Pons (tissue), 1 donor: ENCODE measurements around the gene RASGRP1.
"Not testable (repeated sequence)": the region's sequence is repeated elsewhere in the genome, so short reads cannot be mapped to it uniquely, and the experiment has no call there.

Source experiments
- DNase-seq: peaks from one replicate; pipeline ENCODE4 v3.0.0-alpha.2; 2016; ENCODE audit warnings: low spot score

The RASGRP1 gene

DNA sequence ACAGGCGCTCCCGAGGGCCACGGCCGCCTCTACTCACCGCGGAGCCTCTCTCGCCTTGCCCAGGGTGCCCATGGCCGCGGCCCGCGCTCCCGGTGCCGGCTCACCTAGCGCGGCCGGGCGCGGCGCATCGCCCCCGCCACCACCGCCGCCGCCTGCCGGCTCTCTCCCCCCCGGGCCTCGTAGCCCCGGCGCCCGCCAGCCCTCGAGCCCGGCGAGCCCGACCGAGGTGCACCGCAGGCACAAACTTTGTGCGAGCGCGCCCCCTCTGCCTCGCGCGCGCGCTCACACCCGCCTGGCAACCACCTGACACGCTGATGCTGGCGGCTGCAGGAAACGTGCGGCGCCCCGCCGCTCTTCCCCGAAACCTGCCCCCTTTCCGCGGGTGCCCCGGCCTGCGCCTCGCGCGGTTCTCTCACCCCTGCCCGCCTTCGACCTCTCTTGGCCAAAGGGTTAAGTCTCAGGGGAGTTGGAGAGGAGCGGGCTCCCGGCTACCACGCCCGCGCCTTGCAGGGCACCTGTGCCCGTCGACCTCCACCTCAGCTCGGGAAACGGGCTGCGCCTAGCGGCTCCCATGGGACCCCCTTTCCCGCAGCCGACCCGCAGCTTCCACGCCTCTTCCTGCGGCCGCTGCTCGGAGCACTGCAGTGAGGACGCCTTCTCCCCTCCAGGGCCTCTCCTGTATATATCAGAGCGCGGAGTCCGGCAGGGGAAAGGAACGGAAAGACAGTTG is at the start of gene RASGRP1:
TSS of gene RASGRP1 (minus strand) at position 258 of the 730 bp plus-strand sequence. CDS start at position 72, 186 bp downstream.
- DNase-seq: no peak

DNA sequence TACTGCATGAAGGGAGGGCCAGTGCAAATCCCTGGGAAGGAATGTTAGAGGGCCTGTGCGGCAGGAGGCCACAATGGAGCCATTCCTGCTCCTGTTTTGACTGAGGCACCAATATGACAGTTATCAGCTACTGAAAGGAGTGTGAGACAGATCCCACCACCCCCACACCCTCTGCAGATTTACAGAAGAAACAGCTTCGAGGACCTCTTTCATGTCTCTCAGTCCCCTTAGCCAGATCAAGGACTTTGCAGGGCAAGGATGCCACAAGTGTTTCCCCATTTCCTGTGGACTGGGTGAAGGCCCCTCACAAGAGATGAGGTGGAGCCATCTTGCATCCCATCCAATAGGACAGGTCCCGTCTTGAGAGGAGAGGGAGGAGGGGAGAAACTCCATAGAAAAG is 48.5 kb upstream of the RASGRP1 start:
- DNase-seq: no peak

DNA sequence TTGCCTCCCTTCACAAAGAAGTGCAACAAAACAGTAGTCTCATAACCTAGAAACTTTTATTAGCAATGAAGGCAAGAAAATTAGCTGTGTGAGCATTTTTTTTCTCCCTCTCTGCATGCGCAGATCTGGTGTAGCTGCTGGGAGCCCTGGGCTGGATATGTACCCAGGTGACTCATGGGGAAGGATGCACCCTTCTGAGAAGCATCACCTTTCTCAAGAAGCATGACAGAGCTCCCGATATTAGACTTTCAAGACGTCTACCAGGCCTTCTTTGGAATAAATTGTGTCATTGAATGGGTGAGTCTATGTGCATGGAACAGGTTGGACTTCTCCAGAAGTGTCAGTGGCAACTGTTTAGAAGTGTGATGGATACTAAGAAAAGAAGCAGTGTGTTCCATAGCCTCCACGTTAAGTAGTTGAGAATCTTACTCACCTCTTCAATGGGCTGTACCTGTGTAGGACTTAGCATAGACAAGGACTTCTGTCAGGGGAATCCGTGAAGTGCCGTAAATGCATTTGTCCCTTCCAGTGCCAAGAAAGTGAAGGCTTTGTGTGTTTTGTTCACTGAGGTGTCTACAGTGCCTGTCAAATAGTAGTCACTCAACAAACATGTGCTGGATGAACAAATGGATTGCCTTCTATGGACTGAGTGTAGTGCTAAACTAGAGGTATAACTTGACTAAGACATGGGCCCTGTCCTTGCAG is 47.7 kb upstream of the RASGRP1 start:
- DNase-seq: no peak

DNA sequence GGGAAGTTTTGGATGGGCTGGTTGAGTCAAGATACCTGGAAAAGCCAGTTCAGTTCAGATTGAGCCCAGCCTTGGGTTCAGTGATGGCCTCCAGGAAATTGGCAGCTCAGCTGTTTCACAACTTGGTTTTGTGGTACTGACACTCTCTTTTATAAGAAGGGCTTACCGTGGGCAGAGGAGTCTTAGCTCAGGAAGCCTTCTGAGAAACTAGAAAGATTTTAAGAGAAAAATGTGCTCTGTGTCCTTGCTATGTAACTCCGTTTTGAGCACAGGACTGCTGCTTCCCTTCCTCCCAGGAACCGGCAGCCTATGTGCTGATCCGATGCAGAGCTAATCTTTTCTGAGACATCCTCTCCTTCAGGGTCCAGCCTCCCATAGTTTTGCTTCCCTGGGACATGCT is 46.6 kb upstream of the RASGRP1 start:
- no peak for DNase-seq

DNA sequence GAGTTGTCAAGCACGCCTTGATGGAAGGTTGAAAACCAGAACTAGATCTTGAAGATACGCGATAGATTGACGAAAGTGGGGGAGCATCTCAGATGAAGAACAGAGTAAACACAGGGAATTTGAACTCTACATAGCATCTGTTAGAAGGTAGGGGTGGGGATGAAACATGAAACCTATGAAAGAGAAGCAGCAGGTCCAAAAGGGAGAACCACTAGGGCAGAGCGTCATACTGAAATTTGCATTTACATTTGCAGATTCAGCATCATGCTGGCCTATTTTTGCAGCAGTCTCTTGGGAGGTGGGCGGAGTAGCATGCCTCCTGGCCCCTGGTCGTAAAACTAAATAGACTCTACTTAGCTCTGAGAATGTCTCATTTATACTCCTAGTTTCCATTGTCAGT is 46.1 kb upstream of the RASGRP1 start:
- no peak for DNase-seq

DNA sequence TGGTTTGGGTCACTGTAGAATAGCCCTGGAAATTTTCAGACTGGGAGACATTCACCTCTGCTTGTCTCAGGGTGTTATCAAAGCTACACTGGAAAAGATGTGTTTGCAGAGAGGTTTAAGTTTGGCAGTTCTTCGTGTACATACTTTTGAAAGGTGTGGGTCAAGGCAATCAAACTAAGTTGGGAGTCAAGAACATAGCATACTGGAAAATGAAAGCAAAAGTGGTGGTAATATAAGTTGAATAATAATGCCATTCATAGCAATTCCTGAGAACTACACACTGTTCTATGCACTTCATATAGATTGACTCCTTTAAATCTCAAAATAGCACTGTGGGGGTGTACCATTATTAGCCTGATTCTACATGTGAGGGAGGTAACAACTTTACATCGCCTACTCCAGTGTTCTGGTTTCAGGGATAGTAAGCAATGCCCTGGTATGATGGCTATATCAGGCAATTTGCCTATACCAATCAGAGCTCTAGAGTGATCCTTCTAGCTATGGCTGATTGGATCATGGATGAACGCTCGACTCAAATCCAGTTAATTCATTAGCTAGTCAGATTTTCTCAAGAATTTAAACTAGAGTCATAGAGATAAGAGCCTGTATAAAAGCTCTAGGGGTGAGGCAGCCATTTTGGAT is 44.6 kb upstream of the RASGRP1 start:
- no peak for DNase-seq

DNA sequence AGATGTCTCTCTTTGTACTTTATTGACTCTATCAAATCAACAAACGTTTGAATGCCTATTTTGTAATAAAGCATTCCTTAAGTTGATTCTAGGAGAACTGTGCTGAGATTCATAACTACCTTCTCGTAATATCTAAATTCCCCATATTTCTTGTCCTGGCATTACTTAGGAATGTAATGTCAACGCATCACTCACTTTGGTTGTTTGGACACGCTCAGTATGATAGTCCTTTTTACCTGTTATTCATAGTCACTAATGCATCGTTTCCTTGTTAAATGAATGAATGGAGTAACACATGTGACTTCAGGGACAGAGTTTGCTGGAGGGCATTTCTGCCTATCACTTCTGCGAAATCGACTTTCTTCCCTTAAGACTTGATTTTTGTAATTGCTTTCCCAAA is 44.1 kb upstream of the RASGRP1 start:
- no peak for DNase-seq

DNA sequence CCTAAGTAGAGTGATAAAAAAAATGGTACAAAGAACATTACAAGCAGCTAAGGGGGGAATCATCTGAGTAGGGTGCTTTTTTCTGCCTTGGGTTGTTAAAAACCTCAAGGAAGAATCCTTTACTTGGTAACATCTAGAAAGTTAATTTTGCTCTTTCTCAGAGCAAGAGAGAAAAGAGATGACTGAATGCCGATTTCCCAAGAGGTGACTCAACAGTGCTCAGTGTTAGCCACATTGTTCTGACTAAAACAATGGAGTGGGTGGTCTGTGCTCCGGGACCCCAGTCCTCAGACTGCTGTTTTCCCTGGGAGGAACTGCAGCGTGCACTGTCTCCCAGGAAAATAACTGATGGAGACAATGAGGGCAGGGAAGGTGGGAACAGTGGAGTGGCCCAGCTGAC is 41.1 kb upstream of the RASGRP1 start:
- DNase-seq: no peak

DNA sequence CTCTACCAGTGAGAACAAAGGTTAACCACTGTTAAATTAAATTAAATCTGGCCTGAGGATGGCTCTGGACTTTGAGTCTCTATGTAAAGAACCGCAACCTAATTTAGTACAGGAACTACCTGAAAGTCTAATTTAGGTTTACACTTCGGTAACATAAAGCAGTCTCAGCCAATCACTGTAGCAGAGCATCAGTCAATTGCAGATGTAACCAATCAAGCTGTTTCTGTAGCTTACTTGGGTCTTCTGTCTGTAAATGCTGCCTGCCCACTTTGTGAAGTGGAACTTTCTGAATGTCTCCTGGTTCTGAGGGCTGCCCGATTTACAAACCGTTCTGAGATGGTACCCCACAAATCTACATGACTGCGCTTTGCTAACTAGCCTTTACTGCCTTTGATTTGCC is 39.1 kb upstream of the RASGRP1 start:
- no peak for DNase-seq

DNA sequence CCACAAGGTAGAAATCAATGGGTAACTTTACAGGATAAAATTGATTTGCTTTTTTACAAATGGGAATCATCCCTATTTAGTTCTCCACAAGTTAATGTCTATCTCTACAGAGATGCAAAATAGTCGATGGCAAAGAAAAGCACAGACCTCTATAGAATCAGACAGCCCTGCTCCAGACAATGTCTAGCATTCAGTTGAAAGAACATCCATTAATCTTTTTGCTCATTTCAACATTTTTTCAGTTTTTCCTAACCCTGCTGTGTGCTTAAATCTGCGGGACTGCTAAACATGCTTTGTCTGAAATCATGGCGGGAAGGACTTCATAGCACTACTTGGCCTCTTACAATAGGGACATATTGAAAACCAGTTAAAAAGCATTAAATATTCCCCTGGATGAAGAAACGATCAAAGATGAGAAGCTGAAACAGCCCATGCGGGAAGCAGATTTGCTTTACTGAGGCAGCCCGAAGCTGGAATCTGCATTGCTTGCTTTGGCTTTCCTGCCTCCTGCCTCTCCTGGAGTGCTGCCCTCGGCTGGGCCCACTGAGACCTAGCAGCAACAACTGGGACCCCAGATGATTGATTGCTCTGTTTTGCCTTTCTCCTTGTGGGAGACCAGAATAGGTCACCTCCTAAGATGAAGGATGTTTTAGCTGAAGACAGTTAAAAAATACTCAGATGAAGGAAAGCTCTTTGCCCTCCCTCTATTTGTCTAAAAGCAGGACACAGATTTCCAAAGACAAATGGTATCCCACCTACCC is 38.5 kb upstream of the RASGRP1 start:
- no peak for DNase-seq

DNA sequence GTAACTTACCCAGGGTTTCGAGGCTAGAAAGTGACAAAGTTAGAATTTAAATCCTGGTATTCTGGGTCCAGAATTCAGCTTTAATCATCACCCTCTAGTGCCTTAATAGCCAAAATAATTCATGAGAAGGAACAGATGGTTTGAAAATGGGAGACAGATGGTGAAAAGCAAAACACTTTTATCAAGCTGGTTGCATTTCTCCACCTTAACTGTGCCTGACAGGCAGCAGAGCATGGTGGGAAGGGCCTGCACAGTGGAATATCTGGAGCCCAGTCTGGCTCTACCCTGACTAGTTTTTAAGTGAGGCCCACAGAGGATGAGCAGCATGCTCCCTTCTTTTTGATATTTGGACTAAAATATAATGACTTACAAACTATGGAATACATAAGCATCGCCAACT is 35.6 kb upstream of the RASGRP1 start:
- DNase-seq: no peak

DNA sequence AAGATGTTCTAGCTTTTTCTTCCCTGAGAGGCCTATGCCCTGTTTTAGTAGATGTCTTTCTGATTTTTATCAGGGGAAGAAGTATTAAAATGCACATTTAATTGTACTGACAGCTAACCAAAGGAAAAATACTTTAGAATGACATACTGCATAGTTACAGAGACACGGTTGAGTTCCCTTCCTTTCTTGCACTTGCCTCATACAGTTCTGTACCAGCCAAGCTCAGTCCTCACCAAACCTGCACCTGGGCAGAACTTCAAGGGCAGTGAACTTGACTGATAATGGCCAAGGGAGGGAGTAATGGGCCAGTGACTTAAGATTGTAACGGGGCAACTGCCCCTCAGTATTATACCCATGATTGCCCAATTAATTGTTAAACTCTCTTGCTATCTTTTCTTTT is 34.1 kb upstream of the RASGRP1 start:
- DNase-seq: no peak

DNA sequence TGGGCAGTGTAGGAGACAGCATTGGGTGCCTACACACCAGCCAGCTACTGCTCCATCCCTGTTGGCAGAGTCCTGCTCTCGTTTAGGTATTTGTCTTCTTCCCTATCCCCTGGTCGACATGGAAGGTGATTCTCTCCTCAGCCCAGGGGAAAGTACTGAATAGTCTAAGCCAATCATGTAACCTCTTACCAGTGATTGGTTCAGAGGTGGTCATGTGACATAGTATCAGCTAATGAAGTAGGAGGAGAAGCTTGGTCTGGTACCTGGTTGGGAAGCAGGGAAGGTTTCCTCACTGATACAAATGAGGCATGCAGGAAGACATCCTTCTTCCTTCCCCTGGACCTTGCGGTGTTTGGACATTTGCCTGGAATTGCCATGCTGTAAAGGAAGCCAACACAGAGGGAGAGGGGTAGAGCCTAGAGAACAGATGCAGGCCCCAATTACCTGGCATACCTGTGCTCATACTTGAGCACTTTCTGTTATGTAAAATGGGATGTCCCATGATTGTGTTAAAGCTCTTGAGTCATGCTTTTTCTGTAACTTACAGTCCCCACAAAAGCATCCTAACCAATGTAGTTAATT is 32.7 kb upstream of the RASGRP1 start:
- DNase-seq: no peak

DNA sequence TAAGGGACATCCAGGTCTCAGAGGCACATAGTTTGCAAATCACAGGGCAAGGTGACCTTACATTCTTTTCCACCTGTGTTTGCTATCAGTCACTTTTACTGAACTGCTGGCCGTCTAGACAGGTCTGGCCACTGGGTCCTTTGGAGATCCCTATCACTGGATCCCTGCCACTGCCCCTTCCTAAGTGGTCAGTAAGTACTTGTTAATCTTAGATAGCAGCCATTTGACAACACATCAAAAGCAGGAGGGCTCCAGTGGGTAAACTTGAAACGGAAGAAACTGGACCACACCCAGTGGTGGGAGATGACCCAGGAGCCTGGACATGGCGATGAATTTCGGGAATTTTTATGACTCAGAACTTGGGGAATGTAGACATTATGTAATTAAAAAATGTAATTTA is 28.9 kb upstream of the RASGRP1 start:
- no peak for DNase-seq

DNA sequence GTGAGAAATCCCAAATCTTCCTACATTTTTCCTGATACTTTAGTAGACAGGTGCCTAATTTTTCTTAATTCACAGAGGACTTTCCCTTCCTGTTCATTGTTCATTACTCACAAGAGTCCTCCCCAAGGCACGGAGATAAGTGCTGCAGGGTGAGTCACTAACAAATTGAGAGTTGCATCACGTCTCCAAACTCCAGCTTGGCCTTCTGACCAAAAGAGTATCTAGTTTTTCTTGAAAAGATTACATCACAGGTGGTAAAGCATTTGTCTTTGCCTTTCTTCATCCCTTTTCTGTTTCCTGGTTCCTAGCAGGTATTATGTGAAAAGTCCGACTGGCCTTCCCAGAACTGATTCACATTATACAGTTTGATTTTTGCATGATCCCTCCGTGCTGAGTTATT is 24.9 kb upstream of the RASGRP1 start:
- no peak for DNase-seq

DNA sequence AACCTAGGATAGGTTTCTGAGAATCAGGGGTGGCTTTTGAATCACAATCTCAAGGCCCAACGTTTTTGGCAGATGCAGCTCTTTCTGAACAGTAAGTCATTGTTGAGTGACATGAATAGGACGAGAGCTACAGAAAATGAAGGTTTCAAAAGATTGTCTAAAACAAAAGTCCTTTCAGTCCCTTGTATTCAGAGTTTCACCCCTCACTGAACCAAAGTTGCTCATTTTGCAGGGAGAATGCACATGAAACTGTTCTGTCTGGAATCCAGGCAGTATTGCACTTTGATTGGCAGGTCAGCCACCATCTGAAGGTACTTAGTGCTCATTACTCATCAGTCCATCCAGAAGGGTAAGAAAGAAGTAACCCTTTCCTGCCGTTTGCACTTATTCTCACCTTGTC is 24.1 kb upstream of the RASGRP1 start:
- peak; percentile 96 for DNase-seq

DNA sequence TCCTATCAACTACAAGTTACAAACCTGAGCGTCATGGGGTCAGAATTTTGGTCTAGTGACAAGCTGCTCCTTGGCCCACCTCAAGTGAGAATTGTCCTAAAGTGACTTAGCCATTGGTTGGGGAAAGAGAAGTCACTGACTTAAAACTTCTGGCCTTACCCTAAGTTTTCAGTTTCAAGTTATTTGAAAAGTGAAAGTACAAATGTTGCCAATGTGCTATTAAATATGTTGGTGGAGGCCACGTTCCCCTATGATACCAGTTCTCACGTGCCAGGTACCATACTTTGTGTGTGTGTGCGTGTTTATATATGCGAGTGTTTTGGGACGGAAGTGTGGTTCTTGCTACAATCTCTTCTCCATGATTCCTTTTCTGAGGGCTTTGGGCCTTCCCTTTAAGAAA is 22.6 kb upstream of the RASGRP1 start:
- no peak for DNase-seq

DNA sequence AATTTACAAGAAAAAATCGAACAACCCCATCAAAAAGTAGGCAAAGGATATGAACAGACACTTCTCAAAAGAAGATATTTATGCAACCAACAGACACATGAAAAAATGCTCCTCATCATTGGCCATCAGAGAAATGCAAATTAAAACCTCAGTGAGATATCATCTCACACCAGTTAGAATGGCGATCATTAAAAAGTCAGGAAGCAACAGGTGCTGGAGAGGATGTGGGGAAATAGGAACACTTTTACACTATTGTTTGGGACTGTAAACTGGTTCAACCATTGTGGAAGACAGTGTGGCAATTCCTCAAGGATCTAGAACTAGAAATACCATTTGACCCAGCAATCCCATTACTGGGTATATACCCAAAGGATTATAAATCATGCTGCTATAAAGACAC is 21.4 kb upstream of the RASGRP1 start:
- not testable (repeated sequence) for DNase-seq

DNA sequence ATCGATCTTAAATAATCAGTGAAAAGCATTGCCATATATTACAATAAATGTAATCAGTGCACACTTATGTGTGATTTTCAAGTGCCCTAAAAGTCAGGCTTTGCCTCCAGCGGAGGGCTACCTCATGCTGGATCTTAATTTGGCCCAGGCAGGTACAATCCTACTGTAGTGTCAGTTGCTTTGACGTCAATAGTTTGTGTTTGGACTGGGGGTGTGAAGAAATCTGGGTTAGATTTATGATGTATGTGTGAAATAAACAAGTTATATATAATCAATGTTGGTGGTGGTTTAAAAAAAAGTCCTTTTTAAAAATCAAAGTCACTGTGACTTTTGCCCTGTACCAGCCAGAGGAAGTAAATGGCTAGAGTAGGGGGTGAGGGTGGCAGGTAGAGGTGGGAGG is 14.0 kb upstream of the RASGRP1 start:
- no peak for DNase-seq

DNA sequence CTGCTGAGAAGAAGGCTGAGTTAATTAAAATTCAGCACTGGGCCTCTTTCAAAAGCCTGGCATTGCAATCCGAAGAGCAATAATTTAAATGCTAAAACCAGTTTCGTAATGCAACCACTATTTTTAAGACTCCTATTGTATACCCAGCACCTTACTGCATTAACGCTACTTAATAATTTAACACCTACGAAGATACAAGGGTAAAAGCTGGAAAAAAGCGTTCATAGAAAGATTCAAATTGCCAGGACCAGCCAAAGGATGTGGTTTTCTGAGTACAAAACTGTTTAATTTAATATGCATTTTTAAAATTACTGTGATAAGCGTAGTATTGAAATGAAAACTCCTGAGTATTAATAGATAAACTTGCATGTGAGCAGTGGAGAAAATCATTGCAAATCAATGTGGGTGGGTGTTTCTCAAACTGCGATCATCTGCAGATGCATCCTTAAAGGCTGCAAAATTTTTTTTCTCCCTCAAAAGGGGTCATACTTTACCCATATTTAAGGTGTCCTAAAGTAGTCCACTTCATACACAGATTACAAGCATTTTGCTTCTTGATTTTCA is 12.9 kb upstream of the RASGRP1 start:
- DNase-seq: no peak

DNA sequence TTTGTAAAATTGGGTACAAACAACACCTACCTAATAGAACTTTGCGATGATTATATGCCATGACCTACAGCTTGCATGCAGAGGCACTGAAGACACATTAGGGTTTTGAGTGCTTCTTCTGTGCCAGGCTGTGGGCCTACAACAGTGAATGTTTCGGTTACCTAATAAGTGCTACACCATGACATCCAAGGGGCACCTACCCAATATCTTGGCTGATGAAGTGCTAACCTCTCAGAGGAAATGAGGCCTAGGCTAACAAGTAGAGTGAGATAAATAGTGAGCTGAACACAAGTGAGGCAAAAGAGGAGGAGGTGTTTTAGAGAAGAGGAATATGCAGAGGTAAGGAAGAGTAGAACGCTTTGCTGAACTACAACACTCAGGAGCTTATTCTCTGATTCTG is 12.2 kb upstream of the RASGRP1 start:
- no peak for DNase-seq

DNA sequence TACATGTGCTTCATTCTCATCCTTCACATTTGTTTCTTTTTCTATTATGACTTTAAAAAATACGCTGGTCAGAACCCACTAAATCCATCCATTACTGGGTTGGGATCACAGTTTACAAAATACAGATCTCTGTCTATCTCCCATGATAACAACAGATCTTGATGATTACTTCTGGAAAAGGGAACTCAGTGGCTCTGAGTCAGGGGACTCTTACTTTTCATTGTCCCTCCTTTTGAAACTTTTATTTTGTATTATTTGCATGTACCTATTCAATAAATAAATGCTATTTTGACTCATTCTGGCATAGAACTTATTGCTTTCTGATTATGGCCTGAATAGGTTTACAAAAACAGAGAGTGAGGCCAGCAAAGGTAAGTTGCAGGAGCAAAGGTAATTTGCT is 11.6 kb upstream of the RASGRP1 start:
- no peak for DNase-seq
